Osteocyte (in vitro differentiated cells): Measurements from ENCODE around the gene GNPTAB. TPM values are rescaled to one million over a fixed set of nuclear protein-coding genes. Genes with fewer than 3 reads are reported as not detected.

Experiments
- DNase-seq: peaks from one replicate; pipeline ENCODE4 v3.0.0; 2021; ENCODE audit warnings: mixed read lengths; ENCODE audit not compliant: unreplicated experiment; ENCODE audit errors: extremely low spot score
- H3K27ac Mint-ChIP-seq: one replicate; pipeline ENCODE4 v1.8.0; 2021; ENCODE audit warnings: mild to moderate bottlenecking, mixed read lengths; ENCODE audit not compliant: unreplicated experiment
- H3K27me3 Mint-ChIP-seq: one replicate; pipeline ENCODE4 v1.8.0; 2021; ENCODE audit warnings: mixed read lengths; ENCODE audit not compliant: unreplicated experiment
- H3K36me3 Mint-ChIP-seq: one replicate; pipeline ENCODE4 v1.8.0; 2021; ENCODE audit warnings: mixed read lengths; ENCODE audit not compliant: unreplicated experiment
- H3K4me1 Mint-ChIP-seq: one replicate; pipeline ENCODE4 v1.8.0; 2021; ENCODE audit warnings: mixed read lengths; ENCODE audit not compliant: unreplicated experiment
- H3K4me3 Mint-ChIP-seq: one replicate; pipeline ENCODE4 v1.8.0; 2021; ENCODE audit warnings: mild to moderate bottlenecking, moderate library complexity, mixed read lengths; ENCODE audit not compliant: unreplicated experiment
- H3K9me3 Mint-ChIP-seq: one replicate; pipeline ENCODE4 v1.8.0; 2021; ENCODE audit warnings: mixed read lengths; ENCODE audit not compliant: unreplicated experiment
- total RNA-seq: library from RNA; stranded (reverse); gene quantifications from 2 replicates; pipeline ENCODE4 v1.2.1, GENCODE V29; 2021
- TF ChIP-seq, protein P1 (sequence below): fragments of 200-600 bp; sonication (generic); IDR thresholded peaks from 2 replicates; pipeline ENCODE4 v1.5.0; 2021; ENCODE audit warnings: antibody characterized with exemption, mild to moderate bottlenecking, moderate library complexity

Gene GNPTAB
- total RNA-seq, 1 donor from 2014 or later, result 25.8 TPM

DNA sequence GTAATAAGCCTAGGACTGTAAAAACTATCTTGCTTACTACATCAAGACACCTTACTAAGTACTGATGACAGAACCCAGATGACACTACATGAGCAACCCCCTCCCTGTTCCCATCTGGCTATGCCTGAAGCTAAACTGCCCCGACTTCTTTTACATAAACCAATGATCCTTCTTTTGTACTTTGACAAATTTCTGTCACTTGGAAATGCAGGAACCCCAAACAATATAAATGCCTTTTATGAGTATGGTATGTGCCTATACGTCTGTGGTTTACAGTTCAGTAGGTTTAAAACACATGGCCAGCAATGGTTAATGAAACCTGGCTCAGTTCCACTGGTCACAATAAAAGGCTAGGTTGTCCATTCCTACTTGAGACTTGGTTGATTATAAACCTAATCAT lies 97.6 kb downstream of the GNPTAB start:
- no peaks in the 10 kb centered on the region for H3K9me3 Mint-ChIP-seq
- H3K27me3 Mint-ChIP-seq, result no peaks in the 10 kb centered on the region
- DNase-seq, result no peak
- H3K36me3 Mint-ChIP-seq, result peaks cover 10% of the 10 kb centered on the region
- TF ChIP-seq, protein P1, sequence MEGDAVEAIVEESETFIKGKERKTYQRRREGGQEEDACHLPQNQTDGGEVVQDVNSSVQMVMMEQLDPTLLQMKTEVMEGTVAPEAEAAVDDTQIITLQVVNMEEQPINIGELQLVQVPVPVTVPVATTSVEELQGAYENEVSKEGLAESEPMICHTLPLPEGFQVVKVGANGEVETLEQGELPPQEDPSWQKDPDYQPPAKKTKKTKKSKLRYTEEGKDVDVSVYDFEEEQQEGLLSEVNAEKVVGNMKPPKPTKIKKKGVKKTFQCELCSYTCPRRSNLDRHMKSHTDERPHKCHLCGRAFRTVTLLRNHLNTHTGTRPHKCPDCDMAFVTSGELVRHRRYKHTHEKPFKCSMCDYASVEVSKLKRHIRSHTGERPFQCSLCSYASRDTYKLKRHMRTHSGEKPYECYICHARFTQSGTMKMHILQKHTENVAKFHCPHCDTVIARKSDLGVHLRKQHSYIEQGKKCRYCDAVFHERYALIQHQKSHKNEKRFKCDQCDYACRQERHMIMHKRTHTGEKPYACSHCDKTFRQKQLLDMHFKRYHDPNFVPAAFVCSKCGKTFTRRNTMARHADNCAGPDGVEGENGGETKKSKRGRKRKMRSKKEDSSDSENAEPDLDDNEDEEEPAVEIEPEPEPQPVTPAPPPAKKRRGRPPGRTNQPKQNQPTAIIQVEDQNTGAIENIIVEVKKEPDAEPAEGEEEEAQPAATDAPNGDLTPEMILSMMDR, result no peak
- H3K4me3 Mint-ChIP-seq, result no peak overlapping the region
- H3K27ac Mint-ChIP-seq, result no peak overlapping the region
- no peaks in the 10 kb centered on the region for H3K4me1 Mint-ChIP-seq

DNA sequence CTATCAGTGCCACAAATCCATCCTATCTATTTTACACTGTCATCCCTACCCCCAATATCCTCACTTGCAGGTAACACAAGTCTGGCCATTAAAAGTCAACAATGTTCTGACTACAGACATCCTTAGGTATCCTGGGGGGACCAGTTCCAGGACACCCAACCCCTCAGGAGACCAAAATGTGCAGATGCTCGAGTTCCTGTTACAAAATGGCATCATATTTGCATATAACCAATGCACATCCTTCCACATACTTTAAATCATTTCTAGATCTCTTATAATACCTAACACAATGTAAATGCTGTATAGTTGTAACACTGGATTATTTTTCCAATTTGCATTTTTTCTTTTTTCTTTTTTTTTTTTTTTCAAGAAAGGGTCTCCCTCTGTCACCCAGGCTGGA lies 98.4 kb downstream of the GNPTAB start:
- DNase-seq, result no peak
- peaks cover 7% of the 10 kb centered on the region for H3K36me3 Mint-ChIP-seq

DNA sequence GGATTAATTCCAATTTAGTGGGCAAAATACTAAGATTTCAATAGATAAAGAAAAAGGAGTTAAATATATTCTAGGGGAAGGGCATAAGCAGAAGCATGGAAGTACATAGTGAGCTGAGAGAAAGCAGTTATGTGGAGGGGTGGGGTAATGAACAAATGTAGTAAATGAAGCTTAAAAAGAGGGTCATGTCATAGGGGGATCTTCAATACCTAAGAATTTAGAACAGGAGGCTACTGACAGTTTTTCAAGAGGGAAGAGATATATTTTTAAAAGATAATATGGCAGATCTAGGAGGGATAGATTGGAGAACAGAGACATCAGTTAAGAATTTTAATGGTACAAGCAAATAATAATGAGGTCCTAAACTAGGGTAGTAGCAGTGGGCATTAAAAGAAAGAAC lies 100.9 kb downstream of the GNPTAB start:
- Mint-ChIP-seq H3K27ac (no peak overlapping the region), H3K4me3 (no peak overlapping the region), H3K4me1 (no peaks in the 10 kb centered on the region), H3K36me3 (peaks cover 10% of the 10 kb centered on the region), H3K9me3 (no peaks in the 10 kb centered on the region), H3K27me3 (no peaks in the 10 kb centered on the region)
- DNase-seq, result no peak
- TF ChIP-seq, protein P1, result no peak

More for the DNA sequence above, 98.4 kb downstream of the GNPTAB start:
- Mint-ChIP-seq H3K4me3 (no peak overlapping the region), H3K27me3 (no peaks in the 10 kb centered on the region), H3K27ac (no peak overlapping the region), H3K4me1 (no peaks in the 10 kb centered on the region), H3K9me3 (no peaks in the 10 kb centered on the region)
- TF ChIP-seq, protein P1, result no peak

DNA sequence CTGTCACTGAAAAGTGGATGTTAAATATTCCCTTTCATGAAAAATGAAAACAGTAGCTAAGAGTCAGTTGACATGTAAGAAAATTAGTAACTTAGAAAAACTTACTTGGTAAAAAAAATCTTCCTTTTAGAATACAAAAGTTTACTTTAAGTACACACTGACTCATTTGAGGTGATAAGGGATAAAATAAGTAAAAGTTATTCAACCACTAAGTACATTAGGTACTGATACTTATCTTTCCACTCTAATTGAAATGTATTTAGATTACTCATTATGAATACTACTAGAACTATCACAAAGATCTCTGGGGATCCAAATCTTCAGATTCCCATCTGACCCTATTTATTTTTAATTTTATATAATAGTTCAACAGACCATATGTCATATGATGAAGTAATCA lies 103.7 kb downstream of the GNPTAB start:
- Mint-ChIP-seq H3K27me3 (no peaks in the 10 kb centered on the region), H3K4me1 (no peaks in the 10 kb centered on the region), H3K27ac (no peak overlapping the region), H3K4me3 (no peak overlapping the region), H3K36me3 (peaks cover 9% of the 10 kb centered on the region), H3K9me3 (no peaks in the 10 kb centered on the region)
- TF ChIP-seq, protein P1, result no peak
- no peak for DNase-seq

DNA sequence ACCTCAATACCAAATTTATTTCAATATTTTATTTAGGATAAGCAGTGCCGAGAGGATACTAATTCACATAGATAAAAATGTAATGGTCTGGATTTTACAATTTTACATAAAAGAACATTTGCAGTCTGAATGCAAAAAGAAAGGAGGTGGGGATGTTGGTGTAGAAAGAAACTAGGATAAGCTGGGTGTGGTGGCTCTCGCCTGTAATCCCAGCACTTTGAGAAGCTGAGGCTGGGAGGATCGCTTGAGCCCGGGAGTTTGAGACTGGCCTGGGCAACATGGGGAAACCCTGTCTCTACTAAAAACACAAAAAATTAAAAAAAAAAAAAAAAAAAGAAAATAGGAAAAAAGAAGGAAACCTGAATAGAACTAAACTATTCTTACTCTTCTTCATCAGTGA lies 108.4 kb downstream of the GNPTAB start:
- no peaks in the 10 kb centered on the region for H3K9me3 Mint-ChIP-seq
- peaks cover 9% of the 10 kb centered on the region for H3K36me3 Mint-ChIP-seq
- H3K27me3 Mint-ChIP-seq, result no peaks in the 10 kb centered on the region
- no peak overlapping the region for H3K4me3 Mint-ChIP-seq
- H3K27ac Mint-ChIP-seq, result no peak overlapping the region
- peaks cover 3% of the 10 kb centered on the region for H3K4me1 Mint-ChIP-seq
- DNase-seq, result no peak
- TF ChIP-seq, protein P1, result no peak
